ENCODE results near the gene HDAC7.

The HDAC7 gene

DNA sequence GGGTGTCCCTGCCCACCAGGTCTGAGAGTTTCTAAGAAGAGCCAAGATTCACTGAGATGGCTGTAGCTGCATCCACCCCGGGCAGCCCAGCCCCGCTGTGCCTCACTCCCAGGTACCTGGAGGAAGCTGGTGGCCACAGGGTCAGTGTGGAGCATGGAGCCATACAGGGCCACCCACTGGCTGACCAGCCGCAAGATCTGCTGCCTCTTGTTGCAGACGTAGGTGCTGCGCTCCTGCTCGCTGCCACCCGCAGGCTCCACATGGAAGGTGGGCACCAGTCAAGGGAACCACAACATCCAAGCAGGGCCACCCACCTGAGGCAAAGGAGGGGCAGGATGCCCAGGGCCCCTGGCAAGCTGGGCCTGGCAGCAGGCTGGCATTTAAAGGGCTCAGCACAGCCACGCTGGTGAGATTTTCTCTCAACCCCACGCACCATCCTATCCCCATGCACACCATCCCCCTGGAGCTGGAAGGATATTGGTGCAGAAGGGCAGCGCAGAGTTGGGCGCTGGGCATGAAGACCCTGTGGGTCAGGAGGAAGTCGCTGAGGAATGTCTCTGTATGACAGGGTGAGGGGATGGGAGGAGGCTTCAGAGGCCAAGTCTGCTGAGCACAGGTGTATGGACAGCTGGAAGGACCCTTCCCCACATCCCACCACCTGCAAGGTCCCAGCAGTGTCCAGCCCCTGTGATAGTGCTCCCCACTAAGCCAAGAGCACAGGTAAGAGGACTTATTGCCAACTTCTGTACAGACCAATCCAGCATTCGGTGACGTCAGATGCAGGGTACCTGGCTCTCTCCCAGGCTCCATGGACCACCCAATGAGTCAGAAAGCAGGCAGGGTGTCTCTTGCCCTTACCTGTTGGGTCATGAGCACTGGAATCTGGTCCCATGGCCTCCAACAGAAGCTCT lies 71.9 kb downstream of the HDAC7 start:
- no peak for DNase-seq (ENCODE audit: low read depth, low spot score)

GRCh38 chr12:47747126-47747525 lies 72.6 kb downstream of the HDAC7 start:
- no peak for DNase-seq (ENCODE audit: low read depth, low spot score)

DNA sequence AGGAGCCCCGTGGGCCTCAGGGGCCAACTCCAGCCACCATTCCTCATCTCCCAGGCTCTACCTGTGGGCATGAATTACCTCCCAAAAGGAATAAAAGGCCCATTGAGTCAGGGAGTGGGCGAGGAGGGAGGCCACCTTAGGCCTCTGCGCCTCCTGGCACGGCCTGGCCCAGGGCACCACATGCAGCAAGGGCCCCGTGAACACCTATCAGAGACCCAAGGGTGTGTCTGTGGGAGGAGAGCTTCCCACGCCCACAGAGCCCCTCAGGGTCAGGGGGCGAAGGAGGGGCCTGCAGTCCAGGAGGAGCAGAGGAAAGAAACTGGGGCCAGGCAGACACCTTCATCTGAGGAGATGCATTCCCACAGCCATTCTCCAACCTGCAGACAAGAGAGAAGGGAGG lies 73.2 kb downstream of the HDAC7 start:
- no peak for DNase-seq (ENCODE audit: low read depth, low spot score)

- no peak for DNase-seq (ENCODE audit: low read depth, low spot score)
Measured at GRCh38 chr12:47746073-47746472, 73.6 kb downstream of the HDAC7 start.

DNA sequence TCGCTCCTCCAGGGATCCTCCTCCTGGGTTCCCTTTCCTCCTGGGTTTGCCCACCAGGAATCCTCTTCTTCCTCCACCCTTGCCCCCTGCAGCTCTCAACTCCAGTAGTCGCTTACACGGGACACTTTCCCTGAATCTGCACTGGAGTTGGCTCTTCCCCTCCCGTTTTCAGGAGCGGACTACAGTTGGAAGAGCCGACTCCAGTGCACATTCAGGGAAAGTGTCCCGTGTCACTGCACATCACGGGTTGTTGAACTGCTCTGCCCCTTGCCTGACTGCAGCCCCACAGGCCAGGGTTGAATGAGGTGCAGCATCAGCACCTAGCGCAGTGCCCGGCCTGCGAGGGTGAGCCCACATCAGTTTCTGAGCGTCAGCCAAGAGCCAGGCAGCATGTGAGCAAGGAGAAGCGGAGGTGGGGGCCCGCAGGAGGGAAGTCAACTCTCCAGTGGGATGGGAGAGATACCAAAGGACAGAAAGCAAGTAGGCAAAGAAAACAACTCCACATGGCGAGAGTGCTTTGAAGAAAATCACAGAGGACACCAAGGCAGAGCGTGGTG lies 74.1 kb downstream of the HDAC7 start:
- DNase-seq (ENCODE audit: low read depth, low spot score): no peak

DNA sequence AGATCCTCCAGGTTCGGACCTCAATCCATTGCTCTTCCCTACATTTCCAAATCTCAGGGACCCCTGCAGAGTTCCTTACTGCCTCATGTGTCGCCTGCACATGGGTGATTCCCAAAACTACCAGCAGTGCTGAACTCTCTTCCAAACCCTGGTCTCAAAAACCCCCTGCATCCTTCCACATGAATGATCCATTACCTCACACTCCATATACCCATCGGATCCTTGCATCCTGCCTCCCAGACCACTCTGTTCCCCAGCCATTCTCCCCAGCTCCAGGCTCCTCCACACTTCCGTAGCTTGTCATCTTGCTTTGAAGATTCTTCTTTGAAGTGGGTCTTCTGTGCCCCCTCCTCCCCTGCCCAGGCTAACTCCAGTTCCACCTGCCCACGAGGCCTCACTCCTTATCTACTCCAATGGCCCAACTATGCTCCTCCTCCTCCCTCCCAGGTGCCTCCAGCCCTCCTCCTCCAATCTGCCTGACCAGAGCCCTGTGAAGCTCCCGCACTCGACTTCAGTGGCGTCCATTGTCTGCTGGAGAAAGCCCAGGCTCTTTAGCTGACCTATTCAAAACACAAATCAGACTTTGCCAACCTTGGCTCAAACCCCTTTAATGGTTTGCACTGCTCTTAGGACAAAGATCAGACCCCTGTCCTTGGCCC lies 74.8 kb downstream of the HDAC7 start:
- no peak for DNase-seq (ENCODE audit: low read depth, low spot score)

GRCh38 chr12:47744005-47744651 lies 75.6 kb downstream of the HDAC7 start:
- peak; percentile 34 for DNase-seq (ENCODE audit: low read depth, low spot score)

DNA sequence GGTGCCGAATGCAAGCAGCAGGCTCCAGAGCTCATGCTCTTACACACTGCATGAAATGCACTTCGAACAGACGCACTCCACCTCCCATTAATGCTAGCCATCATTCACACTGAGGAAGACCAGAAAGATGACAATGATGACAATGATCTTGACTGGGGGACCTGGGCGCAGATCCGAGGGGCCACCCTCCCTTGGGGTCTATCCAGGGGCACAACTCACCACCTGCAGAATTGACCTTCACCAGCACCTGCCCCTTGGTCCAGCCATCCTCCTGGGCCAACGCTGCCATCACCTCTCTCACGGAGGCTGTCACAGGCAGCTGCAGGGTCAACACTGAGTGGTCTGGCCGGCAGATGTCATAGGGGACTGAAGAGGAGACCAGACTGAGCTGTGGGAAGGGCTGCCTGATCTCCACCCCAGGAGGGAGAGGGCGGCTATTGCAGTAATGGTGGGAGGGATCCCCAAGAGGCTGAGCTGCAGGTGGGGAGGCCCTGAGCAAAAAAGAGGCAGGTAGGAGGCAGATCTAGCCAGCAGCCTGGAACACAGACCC lies 76.3 kb downstream of the HDAC7 start:
- DNase-seq (ENCODE audit: low read depth, low spot score): no peak

- peak; percentile 66 for DNase-seq (ENCODE audit: low read depth, low spot score)
Measured at GRCh38 chr12:47742253-47742825, 77.4 kb downstream of the HDAC7 start.

GRCh38 chr12:47741340-47741703 lies 78.4 kb downstream of the HDAC7 start:
- DNase-seq (ENCODE audit: low read depth, low spot score): no peak

DNA sequence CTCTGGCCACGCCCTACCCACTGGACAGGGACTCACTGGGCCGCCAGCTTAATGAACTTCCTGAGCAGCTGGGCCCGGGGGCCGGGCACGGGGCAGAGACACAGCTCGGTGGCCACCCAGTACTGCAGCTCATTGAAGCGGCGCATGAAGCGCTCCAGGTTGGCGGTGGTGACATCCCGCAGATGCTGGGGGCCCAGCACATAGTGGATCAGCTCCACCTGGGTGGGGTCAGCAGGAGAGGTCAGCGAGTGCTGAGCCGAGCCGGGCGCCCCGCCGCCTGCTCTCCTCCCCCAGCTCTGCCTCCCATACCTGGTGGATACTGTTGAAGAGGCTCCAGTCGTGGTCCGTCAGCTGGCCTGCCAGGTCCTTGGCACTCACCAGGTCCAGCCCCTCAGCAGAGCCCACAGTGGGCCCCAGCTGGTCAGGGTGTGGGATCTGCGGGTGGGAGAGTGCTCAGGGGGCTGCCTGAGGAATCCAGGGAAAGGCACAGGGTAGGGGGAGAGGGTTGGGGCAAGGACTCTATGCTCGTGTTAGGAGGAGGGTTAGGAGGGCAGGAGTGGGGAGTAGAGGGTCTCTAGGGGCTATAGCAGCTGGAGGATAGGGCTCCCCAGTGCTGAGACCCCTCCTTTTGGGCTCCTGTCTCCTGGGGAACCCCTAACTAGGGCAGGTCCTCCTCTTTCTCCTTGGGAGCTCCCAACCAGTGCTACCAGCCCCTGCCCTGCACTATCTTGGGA lies 78.9 kb downstream of the HDAC7 start:
- DNase-seq (ENCODE audit: low read depth, low spot score): no peak

DNA sequence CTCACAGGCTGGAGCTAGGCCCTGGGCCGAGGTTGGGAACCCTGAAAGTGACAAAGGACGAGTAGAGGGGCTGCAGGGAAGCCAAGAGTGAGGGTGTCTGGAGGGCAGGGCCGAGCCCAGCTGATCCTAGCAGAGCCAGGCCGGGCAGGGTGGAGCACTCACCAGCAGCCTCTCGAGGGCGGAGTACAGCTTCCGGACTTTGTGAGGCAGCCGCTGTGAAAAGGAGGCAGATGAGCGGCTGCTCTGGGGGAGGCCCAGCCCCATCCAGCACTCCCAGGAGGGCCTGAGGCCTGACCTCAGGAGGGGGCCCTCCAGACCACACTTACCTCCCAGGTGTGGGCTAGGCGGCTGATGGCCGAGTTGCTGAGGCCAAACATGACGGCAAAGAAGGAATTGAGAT lies 79.7 kb downstream of the HDAC7 start:
- no peak for DNase-seq (ENCODE audit: low read depth, low spot score)

DNA sequence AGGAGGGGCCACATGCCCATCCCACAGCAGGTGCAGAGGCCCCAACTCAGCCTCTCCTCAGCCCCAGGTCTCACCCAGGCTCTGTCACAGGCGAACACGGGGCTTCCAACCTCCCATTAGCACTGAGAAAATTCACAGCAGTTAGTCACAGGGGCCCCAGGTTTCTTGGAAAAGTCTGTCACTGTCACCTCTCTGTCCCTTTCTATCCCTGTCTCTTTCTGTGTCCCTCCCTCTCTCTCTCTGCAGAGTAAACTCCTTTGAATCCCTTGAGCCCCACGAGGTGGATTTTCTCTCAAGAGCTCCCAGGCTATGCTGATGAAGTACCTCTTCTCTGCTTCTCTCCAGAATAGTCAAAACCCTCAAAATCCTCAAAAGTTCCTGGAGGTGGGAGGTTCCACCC lies 80.4 kb downstream of the HDAC7 start:
- DNase-seq (ENCODE audit: low read depth, low spot score): no peak

DNA sequence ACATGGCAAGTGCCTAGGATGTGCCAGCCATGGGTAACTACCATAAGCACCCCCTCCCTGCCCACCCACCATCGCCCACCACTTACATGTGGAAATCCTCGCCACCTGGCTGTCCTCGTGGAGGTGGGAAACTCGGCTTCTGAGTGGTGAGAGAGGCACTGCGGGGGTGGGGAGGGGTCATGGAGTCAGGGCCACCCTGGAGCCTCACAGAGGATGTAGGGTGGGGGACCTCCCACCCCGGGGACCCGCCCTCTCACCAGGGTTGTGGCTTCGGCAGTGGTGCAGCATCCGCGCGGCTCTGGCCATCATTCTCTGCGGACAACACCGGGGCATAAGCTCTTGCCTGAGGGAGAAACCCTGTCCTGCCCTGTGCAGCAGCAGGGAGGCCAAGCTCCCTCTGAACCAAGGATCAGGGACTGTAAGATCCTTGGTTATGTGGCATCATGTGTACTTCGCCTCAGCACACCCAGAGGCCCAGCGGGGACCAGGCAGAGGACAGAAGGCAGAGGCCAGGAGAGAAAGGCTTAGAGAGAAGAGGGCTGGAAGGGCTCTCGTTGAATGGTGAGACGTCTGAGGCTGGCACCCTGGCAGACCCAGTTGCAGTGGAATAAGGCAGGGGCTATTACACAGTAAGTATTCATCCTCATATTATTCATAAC lies 81.6 kb downstream of the HDAC7 start:
- DNase-seq (ENCODE audit: low read depth, low spot score): no peak

DNA sequence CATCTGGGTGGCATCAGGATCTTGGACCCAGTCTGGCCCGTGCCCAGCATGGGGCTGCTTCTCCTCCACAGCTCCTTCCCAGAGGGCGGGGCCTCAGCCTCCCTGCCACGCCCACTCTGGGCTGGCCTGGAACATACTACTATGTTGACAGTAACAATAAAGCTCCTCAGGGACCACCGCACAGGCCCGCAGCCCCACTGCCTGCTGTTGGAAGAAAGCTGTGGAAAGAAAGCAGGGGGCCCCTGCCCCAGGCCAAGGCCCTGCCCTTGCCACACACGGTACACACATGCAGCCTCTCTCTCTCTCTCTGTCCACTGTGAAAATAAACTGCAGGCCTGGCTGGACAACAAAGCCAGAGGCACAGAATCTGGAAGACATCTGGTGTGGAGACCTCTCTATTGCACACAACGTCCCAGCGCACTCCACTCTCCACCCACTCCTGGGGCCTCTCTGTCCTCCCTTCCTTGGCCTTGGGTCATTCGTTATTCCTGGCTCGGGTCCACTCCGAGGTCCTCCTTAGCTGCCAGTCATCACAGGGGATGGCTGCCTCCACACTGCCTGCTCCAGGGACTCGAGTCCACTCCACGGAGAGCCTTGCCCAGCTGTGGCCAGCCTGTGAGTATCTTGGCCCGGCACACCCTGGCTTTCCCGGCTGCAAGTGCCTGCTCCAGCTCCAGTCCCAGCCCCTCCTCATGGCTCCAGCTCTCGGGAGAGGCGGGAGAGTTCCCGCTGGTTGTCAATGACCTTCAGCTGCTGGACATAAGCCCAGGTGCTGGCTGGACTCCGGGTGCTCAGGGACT lies 82.6 kb downstream of the HDAC7 start:
- DNase-seq (ENCODE audit: low read depth, low spot score): no peak

DNA sequence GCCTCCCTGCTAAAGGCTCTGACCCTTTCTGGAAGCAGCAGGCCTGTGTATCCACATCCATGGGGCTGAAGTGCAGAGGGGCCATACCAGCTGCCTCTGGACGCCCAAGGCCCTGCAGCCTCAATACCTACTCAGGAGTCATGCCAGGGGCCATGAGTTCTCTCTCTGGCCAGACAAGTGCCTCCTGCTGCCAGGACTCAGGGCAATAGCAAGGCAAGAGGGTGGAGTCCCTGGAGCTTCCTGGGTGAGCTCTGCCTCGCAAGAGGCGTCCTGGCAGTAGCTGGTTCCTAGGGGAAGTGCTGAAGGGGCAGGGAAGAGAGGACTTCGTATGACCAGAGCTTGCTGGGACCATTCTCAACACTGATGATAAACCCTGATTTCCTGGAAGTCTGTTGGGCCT lies 83.5 kb downstream of the HDAC7 start:
- no peak for DNase-seq (ENCODE audit: low read depth, low spot score)

GRCh38 chr12:47735649-47736048 lies 84.1 kb downstream of the HDAC7 start:
- no peak for DNase-seq (ENCODE audit: low read depth, low spot score)

DNA sequence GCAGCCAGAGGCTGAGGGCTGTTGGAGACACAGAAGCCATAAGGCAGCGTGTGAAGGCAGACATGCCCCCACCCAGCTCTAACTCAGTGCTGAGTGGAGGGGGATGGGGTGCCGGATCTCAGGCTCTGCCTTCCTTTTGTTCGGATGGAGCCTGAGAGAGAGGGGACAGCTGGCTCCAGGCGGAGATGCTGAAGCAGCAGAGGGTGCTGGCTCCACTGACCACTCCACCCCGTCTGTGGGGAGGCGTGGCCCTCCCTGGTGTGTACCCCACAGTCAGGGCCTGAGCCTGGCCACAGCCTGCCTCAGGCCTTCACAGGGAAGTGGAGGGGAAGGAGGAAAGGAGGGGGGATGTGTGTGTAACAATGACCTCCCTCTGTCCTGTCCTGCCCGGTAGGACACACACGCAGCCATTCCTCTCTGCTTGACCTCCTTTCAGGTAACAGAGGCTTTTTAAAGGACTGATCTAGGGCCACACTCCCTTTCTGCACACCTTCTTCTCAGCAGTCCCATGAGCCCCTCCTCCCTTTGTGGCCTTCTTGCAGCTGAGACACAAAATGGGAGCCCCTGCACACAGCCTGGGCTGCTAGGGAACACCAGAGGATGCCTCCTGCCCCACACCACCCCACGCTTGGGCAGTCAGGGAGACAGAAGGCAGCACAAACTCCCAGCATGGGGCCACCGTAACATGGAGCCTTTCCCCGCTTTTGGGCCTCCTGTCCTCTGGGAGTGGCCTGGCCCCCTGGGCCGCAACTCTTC lies 84.8 kb downstream of the HDAC7 start:
- no peak for DNase-seq (ENCODE audit: low read depth, low spot score)

- DNase-seq (ENCODE audit: low read depth, low spot score): no peak
Measured at GRCh38 chr12:47733142-47733541, 86.6 kb downstream of the HDAC7 start.
